GM13977 (cell line): Measurements from ENCODE around the gene CYSLTR2.

Source experiments
- DNase-seq: peaks from one replicate; pipeline ENCODE4 v3.0.0; 2012; ENCODE audit warnings: low spot score
- in situ Hi-C: fragments of 300-500 bp; cut with MboI; formaldehyde crosslinking; loops from one replicate; pipeline ENCODE4 v1.12.0; 2022; ENCODE audit warnings: low sequenced_read_pairs, low pct_unique_long_range_greater_than_20kb, mixed read lengths, inconsistent platforms; ENCODE audit not compliant: unreplicated experiment
- TF ChIP-seq, protein P1 (sequence below): IDR thresholded peaks from 2 replicates; pipeline ENCODE4 v1.5.1; 2012; ENCODE audit warnings: mild to moderate bottlenecking, control low read depth; ENCODE audit not compliant: insufficient read depth; ENCODE audit errors: extremely low read depth, missing control alignments

The CYSLTR2 gene

DNA sequence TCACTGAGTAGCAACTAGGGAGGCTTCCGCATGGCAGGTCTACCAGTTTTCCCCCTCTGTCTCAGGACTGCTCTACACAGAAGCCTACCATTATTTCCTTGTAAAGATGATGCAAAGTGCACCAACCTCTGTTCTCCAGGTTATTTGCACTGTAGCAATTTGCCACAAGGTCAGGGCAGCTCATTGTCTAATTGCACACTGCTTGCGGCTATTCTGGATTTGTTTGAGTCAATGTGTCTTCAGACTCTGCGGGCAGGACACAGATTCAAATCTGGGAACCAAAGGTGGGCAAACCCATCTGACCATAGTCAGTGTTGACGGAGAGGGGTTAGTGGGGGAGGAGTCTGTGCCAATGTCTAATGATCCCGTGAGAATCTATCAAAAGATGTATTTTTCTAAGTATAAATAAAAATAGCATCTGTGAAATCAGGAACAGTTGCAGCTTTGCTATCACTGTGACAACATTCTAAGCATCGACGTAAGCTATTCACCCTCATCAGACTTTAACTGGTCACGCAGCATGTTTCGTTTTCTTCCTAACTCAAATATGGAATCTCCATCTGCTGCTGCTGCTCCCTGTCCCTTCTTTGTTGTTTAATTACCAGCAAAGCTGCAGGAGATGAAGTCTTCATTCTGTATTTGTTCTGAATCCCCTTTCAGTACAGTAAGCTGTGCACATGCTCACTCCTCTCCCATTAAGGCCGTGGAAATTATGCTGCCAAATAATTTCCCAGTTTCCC, 26.4 kb downstream of the CYSLTR2 start:
- TF ChIP-seq, protein P1, sequence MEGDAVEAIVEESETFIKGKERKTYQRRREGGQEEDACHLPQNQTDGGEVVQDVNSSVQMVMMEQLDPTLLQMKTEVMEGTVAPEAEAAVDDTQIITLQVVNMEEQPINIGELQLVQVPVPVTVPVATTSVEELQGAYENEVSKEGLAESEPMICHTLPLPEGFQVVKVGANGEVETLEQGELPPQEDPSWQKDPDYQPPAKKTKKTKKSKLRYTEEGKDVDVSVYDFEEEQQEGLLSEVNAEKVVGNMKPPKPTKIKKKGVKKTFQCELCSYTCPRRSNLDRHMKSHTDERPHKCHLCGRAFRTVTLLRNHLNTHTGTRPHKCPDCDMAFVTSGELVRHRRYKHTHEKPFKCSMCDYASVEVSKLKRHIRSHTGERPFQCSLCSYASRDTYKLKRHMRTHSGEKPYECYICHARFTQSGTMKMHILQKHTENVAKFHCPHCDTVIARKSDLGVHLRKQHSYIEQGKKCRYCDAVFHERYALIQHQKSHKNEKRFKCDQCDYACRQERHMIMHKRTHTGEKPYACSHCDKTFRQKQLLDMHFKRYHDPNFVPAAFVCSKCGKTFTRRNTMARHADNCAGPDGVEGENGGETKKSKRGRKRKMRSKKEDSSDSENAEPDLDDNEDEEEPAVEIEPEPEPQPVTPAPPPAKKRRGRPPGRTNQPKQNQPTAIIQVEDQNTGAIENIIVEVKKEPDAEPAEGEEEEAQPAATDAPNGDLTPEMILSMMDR, result no peak
- no peak for DNase-seq
- in situ Hi-C loops, result no loop called here

DNA sequence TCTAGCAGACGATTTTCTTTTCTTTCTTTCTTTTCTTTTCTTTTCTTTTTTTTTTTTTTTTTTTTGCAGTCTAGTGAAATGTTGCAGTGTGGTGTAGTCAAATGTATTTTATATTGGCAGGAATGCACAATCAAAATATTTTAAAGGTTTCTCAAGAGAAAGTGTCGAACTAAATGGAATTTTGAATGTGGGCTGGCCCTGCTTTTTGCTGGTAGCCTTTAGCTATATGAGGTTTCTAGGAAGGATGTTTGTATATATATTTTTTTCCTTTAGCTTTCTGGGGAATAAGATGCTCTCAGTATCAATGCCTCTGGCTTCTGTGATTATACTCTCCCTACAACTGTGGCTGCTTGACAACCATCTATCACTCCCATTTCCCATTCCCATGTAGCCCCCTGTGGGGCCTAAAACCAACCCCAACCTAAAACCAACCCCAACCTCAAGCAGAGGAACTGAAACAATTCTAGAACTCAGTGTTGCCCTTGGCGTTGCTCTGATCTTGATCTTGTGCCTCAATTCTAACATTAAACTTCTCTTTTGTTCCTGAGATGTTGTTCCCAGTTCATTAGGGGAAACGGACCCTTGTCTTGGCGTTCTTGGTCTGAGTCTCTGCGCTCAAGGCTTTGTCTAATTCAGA, 27.1 kb downstream of the CYSLTR2 start:
- TF ChIP-seq, protein P1, result no peak
- in situ Hi-C loops, result no loop called here
- no peak for DNase-seq

DNA sequence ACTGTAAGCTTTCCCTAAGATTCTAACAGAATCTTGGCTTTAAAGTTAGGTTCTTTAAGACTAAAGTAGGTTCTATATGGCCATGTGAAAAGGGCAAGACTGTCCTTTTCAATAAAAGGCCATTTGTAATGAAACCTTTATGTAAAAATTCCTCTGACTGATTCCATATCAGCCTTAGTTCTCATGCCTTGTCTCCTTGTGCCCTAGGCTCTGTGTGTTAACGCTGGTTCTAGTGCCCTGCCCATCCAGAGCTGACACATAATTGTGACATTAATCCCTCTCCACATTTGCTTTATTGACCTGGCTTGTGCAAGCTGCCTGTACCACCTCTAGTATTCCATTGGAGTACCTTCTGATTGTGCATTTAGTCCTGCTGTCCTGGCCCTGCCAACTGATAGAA, 28.2 kb downstream of the CYSLTR2 start:
- in situ Hi-C loops, result no loop called here
- DNase-seq, result no peak
- TF ChIP-seq, protein P1, result no peak

DNA sequence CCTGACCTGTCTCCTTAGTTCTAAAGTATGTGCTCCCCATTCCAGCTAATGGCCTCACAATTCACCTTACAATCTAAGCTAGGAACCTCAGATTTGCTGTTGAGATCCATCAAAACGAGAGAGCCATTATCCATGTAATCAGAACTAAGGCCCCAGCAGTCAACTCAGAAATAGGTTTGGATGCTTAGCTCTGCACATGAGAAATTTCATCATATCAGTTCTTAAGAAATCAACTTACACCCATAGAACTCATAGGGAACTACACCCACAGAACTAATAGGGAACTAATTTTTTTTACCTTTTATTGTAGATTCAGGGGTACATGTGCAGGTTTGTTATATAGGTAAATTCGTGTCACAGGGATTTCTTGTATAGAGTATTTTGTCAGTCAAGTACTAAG, 28.7 kb downstream of the CYSLTR2 start:
- TF ChIP-seq, protein P1, result no peak
- DNase-seq, result no peak
- in situ Hi-C loops, result no loop called here

DNA sequence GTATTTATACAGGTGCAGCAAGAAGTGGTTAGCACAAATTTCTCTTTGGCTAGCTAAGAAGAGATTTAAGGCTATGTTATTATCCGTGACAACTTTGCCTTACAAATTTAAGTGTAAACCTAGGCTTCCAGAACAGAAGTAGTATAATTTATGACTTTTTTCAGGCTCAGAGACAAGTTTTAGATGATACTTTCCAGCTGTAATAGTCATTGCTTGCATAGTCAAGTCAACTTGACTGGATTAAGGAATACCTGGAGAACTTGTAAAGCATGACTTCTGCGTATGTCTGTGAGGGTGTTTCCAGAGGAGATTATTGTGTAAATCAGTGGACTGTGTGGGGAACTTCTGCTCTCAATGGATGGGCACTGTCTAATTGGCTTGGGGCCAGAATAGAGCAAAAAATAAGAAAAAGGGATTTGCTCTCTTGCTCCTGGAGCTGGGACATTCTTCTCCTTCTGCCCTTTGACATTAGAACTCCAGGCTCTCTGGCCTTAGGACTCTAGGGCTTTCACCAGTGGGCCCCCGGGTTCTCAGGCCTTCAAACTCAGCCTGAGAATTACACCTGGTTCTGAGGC, 33.0 kb downstream of the CYSLTR2 start:
- TF ChIP-seq, protein P1, result no peak
- DNase-seq, result no peak
- in situ Hi-C loops, result no loop called here

DNA sequence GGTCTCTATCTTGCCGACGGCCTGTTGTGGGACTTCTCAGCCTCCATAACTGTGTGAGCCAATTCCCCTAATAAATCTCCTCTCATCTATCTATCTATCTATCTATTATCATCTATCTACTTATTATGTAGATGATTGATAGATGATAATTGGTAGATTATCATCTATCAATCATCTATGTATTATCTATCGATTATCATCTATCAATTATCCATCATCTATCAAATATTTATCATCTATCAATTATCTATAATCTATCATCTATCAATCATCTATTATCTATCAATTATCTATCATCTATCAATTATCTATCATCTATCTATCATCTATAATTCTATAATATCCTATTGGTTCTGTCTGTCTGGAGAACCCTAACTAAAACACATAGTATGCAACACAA, 33.5 kb downstream of the CYSLTR2 start:
- TF ChIP-seq, protein P1, result no peak
- in situ Hi-C loops, result no loop called here
- no peak for DNase-seq
